ENCODE data around the gene IDE.
A peak's percentile ranks its signal among the peaks of the same experiment; 100 is the strongest.
"Not testable (repeated sequence)": the region's sequence is repeated elsewhere in the genome, so short reads cannot be mapped to it uniquely, and the experiment has no call there.

The IDE gene

DNA sequence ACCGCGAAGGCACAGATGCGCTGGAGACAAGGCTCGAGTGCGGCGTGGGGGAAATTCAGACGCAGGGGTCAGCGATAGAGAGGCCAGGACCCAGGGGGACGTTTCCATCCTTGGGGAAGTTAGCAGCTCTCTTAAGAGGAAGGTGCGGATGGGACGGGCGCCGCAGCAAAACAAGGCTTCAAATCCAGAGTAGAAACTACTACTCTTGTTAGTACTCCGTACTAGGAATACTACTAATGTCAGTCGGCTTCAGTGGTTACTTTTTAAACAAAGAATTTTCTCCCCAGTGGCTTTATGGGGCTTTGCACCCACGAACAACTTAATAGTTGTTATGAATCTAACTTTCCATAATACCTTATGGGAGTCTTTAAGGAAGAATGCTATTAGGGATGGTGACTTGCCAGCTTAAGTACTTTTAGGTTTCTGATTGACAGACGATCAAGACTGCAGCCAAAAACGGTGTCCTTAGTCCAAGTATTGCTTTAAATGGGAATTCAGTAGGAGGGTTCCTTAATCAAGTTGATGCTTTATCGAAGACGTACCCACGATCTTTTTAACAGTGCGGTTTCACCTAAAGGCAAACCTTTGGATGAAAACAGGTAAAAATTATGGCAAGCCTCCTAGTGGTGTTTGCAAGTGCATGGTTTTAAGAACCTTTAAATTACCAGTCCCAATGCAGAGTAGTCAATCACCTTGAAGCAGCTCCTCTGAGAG lies 812 bp upstream of the IDE start:
- TF ChIP-seq, protein P1, sequence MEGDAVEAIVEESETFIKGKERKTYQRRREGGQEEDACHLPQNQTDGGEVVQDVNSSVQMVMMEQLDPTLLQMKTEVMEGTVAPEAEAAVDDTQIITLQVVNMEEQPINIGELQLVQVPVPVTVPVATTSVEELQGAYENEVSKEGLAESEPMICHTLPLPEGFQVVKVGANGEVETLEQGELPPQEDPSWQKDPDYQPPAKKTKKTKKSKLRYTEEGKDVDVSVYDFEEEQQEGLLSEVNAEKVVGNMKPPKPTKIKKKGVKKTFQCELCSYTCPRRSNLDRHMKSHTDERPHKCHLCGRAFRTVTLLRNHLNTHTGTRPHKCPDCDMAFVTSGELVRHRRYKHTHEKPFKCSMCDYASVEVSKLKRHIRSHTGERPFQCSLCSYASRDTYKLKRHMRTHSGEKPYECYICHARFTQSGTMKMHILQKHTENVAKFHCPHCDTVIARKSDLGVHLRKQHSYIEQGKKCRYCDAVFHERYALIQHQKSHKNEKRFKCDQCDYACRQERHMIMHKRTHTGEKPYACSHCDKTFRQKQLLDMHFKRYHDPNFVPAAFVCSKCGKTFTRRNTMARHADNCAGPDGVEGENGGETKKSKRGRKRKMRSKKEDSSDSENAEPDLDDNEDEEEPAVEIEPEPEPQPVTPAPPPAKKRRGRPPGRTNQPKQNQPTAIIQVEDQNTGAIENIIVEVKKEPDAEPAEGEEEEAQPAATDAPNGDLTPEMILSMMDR (IDR thresholded peaks at IDR 0.05): peak; percentile 70
- peak overlapping the region; percentile 89 for H3K4me3 ChIP-seq
- H3K27ac ChIP-seq: peak overlapping the region; percentile 84 to 98
- DNase-seq (ENCODE audit: low spot score): no peak

DNA sequence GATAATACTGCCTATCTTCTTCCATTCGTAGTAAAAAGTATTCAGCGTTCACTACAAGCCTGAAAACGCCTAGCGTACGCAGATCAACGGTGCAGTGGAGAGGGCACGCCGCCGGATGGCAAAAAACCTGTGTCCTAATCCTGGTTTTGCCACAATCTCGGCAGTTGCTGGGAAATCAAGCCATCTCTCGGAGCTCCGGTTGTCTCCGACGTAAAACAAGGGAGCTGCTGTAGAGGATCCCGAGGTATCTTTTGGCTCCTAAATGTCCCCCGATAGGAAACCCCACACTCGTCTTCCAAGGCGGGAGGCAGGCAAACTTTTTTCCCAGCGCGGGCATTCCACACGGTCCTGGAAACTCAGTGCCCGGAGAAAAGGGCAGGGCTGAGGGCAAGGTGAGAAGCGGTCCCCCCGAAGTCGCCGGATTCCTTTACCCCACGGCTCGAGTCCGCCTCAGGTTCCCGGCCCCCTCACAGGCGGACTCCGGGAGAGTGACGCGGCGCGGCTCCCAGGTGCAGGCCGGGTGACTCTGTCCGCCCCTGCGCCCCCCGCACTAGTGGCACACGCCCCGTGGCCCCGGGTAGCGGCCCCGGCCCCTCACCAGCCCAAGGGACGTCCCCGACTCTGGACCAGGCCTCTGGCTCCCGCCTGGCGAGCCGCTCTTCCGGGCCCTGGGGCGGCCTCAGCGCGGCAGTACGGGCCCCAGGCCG lies 649 bp downstream of the IDE start:
- TF ChIP-seq, protein P1 (IDR thresholded peaks at IDR 0.05): no peak
- peak overlapping the region; percentile 84 to 98 for H3K27ac ChIP-seq
- peak; percentile 77 for DNase-seq (ENCODE audit: low spot score)

DNA sequence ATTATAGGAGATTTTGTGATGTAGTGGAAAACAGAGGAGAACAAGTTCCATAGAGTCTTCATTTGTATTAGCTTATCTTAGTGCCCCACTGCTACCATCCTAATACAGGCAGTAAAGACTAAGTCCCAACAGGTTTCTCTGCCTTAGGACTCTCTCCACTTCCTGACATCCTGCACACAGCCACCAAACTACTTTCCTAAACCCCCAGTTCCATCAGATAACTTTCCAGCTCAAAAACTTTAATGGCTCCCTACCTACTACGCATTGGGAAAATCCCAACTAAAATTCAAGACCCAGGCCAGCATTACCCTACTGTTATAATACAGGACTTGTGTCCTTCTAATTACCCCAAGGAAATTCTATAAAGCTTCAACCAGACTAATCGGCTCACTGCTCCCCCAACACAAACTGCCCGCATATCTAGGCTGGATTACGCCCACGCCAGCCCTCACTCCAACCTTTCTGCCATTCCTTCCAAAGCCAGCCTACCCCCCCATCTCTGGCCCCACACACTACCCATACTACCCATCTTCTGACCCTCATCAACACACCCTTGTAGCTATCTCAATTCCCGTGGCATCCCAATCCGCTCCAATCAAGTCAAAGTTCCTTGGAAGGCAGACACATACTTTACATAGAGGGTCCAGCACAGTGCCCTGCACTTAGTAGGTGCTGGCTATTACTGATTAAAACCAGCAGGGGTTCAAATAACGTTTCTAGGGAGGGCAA lies 1.4 kb downstream of the IDE start:
- DNase-seq (ENCODE audit: low spot score): no peak
- TF ChIP-seq, protein P1 (IDR thresholded peaks at IDR 0.05): no peak
- H3K27ac ChIP-seq: peak overlapping the region; percentile 84 to 98
- peak overlapping the region; percentile 89 for H3K4me3 ChIP-seq

More for the DNA sequence above, 649 bp downstream of the IDE start:
- peak overlapping the region; percentile 89 for H3K4me3 ChIP-seq

DNA sequence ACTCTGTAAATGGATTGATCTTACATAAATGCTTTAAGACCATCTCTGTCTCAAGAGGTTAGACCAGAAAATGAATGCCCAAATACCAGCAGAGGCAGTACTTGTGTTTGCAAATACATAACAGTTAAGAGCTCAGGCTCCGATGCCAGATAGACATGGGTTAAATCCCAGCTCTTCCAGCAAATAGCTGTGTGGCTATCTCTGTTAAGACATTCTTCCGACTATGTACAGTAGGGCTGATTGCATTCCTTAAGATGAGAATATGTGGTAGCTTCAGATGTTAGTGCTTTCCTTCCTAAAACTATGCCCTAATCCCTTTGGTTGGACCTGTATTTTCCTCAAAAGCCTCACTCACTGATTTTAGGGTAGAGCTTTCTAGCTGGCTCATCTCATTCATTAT lies 2.2 kb downstream of the IDE start:
- TF ChIP-seq, protein P1 (IDR thresholded peaks at IDR 0.05): no peak
- Histone ChIP-seq H3K4me3 (peak overlapping the region; percentile 4), H3K27ac (no peak overlapping the region)
- DNase-seq (ENCODE audit: low spot score): no peak

DNA sequence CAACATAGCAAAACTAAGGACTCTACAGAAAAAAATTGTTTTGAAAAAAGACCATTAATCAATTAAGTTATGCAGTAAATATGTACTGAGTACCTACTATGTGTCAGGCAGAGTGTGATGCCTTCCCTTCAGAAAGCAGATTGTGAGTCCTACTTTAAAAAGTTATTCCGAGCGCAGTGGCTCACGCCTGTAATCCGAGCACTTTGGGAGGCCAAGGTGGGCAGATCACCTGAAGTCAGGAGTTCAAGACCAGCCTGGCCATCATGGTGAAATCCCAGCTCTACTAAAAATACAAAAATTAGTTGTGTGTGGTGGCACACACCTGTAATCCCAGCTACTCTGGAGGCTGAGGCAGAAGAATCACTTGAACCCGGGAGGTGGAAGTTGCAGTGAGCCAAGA lies 4.2 kb downstream of the IDE start:
- not testable (repeated sequence) for H3K4me3 ChIP-seq; DNase-seq (ENCODE audit: low spot score)

DNA sequence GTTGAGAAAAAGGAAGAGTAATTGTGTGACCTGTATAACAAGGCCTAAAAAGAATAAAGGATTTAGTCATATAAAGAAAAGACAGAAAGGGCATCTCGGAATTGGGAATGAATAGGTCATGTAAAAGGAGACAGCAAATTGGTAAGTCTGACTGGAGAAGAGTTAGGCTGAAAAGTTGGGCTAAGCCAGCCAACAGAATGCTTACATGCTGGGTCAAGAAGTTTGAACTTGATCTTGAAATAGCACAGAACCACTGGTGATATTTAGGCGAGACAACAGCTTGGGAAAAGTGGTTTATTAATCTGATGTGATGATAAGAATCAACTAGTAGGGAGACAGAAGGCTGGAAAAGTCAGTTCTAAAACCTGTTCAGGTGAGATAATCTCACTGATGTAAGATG lies 4.8 kb downstream of the IDE start:
- TF ChIP-seq, protein P1 (IDR thresholded peaks at IDR 0.05): no peak
- no peak for DNase-seq (ENCODE audit: low spot score)
- Histone ChIP-seq H3K27ac (no peak overlapping the region), H3K4me3 (no peak overlapping the region)

More for the DNA sequence above, 4.2 kb downstream of the IDE start:
- not testable (repeated sequence) for H3K27ac ChIP-seq

DNA sequence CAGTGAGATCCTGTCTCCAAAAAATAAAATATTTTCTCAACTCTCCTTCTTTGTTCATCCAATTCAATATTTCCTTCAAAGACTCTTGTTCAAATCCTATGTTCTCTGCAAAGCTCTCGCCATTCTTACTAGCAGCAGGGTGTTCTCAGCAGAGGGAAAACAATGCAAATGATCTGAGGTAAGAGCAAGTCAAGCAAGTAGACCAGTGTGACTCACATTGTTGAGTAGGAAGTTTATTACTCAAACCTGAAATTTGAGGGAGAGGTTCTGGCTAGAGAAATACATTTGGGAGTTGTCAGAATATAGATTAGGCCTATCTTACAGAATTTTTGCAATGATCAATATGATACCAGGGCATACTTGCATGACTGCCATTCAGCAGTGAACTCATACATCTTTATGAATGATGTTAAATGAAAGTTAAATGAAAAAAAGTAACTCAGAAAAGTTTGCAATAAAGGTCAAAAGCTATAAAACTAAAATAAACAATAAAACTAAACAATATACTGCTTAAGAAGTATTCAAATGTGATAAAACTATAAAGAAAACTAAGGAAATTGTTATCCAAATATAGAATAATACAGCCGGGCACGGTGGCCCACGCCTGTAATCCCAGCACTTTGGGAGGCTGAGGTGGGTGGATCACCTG lies 5.8 kb downstream of the IDE start:
- Histone ChIP-seq H3K27ac (no peak overlapping the region), H3K4me3 (no peak overlapping the region)
- TF ChIP-seq, protein P1 (IDR thresholded peaks at IDR 0.05): no peak
- DNase-seq (ENCODE audit: low spot score): no peak

Data from coronary artery (tissue), 2 donors.